OCI-LY7 (cell line): ENCODE data around the gene RNF212B.

Experiments used
- EZH2phosphoT487 ChIP-seq: fragments of 200-600 bp; sonication (generic); IDR thresholded peaks from 2 replicates; pipeline ENCODE4 v1.6.1; 2018; ENCODE audit warnings: low read depth, borderline replicate concordance, mild to moderate bottlenecking, mixed run types, antibody characterized with exemption, low read length, moderate library complexity, mixed read lengths
- TF ChIP-seq, protein P1 (sequence below): fragments of 200-600 bp; sonication (generic); conservative IDR thresholded peaks from 2 replicates; pipeline ENCODE4 v1.5.1; 2014; ENCODE audit warnings: mild to moderate bottlenecking, antibody characterized with exemption, low read length, moderate library complexity, mixed read lengths

DNA sequence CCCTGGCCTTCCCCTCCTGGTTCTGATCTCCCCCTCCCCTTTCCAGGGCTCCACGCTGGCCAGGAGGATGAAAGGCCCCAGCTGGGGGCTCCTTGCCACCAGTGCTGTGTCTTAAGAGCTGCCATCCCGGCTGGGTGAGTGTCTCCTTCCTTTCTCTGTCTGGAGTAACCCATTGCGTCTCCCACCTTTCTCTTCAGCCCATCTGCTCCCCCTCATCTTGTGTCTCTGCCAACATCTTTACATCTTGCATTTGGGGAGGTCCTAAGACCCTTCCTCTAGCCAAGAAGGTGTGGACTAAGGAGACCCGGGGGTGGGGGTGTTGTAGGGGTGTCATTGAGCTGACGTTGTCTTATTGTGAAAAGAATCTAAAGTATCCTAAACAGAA lies 69.4 kb downstream of the RNF212B start:
- TF ChIP-seq, protein P1, sequence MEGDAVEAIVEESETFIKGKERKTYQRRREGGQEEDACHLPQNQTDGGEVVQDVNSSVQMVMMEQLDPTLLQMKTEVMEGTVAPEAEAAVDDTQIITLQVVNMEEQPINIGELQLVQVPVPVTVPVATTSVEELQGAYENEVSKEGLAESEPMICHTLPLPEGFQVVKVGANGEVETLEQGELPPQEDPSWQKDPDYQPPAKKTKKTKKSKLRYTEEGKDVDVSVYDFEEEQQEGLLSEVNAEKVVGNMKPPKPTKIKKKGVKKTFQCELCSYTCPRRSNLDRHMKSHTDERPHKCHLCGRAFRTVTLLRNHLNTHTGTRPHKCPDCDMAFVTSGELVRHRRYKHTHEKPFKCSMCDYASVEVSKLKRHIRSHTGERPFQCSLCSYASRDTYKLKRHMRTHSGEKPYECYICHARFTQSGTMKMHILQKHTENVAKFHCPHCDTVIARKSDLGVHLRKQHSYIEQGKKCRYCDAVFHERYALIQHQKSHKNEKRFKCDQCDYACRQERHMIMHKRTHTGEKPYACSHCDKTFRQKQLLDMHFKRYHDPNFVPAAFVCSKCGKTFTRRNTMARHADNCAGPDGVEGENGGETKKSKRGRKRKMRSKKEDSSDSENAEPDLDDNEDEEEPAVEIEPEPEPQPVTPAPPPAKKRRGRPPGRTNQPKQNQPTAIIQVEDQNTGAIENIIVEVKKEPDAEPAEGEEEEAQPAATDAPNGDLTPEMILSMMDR, result no peak
- no peak for TF ChIP-seq EZH2phosphoT487
